GM12864 (cell line): ENCODE measurements around the gene DESI1.

Experiments
- DNase-seq: peaks from one replicate; pipeline ENCODE4 v3.0.0-alpha.2; 2011; ENCODE audit warnings: low read depth
- H3K4me3 ChIP-seq: 2 replicates; pipeline ENCODE4 v1.5.1; 2011; ENCODE audit warnings: mild to moderate bottlenecking, low read depth, low read length, control low read depth
- CTCF ChIP-seq: IDR thresholded peaks from 2 replicates; pipeline ENCODE4 v1.5.1; 2011; ENCODE audit warnings: low read depth, mild to moderate bottlenecking, moderate library complexity, low read length, control low read depth, inconsistent platforms; ENCODE audit errors: missing control alignments

DESI1 gene

GRCh38 chr22:41660416-41660815 is 39.6 kb upstream of the DESI1 start:
- no peak for TF ChIP-seq CTCF
- H3K4me3 ChIP-seq = no peak overlapping the region
- no peak for DNase-seq

GRCh38 chr22:41659941-41660340 is 39.1 kb upstream of the DESI1 start:
- TF ChIP-seq CTCF = no peak
- no peak for DNase-seq
- no peak overlapping the region for H3K4me3 ChIP-seq

- DNase-seq = no peak
- TF ChIP-seq CTCF = no peak
- no peak overlapping the region for H3K4me3 ChIP-seq
Measured at GRCh38 chr22:41658869-41659268, 38.0 kb upstream of the DESI1 start.

- H3K4me3 ChIP-seq = no peak overlapping the region
- no peak for DNase-seq
- TF ChIP-seq CTCF = no peak
Measured at GRCh38 chr22:41657709-41658108, 36.9 kb upstream of the DESI1 start.

- no peak for DNase-seq
- TF ChIP-seq CTCF = no peak
- no peak overlapping the region for H3K4me3 ChIP-seq
Measured at GRCh38 chr22:41656556-41656955, 35.7 kb upstream of the DESI1 start.

GRCh38 chr22:41654322-41654721 is 33.5 kb upstream of the DESI1 start:
- no peak overlapping the region for H3K4me3 ChIP-seq
- no peak for DNase-seq
- TF ChIP-seq CTCF = no peak

GRCh38 chr22:41650821-41651220 is 30.0 kb upstream of the DESI1 start:
- DNase-seq = no peak

More at GRCh38 chr22:41650821-41651220, 30.0 kb upstream of the DESI1 start:
- no peak overlapping the region for H3K4me3 ChIP-seq
- TF ChIP-seq CTCF = no peak
